ENCODE measurements around the gene SH3BGRL.
"Not testable (repeated sequence)": the region's sequence is repeated elsewhere in the genome, so short reads cannot be mapped to it uniquely, and the experiment has no call there.

GRCh38 chrX:81345296-81345695 is 143.4 kb downstream of the SH3BGRL start:
- not testable (repeated sequence) for TF ChIP-seq USF2 (IDR thresholded peaks at IDR 0.05; ENCODE audit: borderline replicate concordance, low read depth, low read length); POLR2AphosphoS5 (IDR thresholded peaks at IDR 0.05; ENCODE audit: low read depth, low read length)

Measured in SK-N-SH (cell line).